Mesenchymal stem cell (in vitro differentiated cells and primary cell): Measurements from ENCODE around the gene LGR6.

Experiments used
- DNase-seq: peaks from one replicate; pipeline ENCODE4 v3.0.0-alpha.2; 2013
- H2AFZ ChIP-seq: one replicate; pipeline ENCODE4 v1.6.1; 2013; ENCODE audit warnings: low read depth, mild to moderate bottlenecking, control low read depth, inconsistent platforms, low read length, moderate library complexity
- H2AK5ac ChIP-seq: 2 replicates; pipeline ENCODE4 v1.6.1; 2013; ENCODE audit warnings: low read length, moderate library complexity, mild to moderate bottlenecking, inconsistent platforms; ENCODE audit not compliant: severe bottlenecking
- H2BK120ac ChIP-seq: one replicate; pipeline ENCODE4 v1.6.1; 2013; ENCODE audit warnings: low read depth, mild to moderate bottlenecking, inconsistent platforms, low read length, moderate library complexity
- H2BK12ac ChIP-seq, 2 experiments: one replicate each; pipeline ENCODE4 v1.6.1; 2013; ENCODE audit warnings: inconsistent platforms in 2 of 2, low read length in 2 of 2, mild to moderate bottlenecking in 2 of 2, moderate library complexity in 2 of 2, control low read depth in 1 of 2
- H2BK15ac ChIP-seq: one replicate; pipeline ENCODE4 v1.6.1; 2013; ENCODE audit warnings: mild to moderate bottlenecking, low read depth, inconsistent platforms; ENCODE audit not compliant: poor library complexity, severe bottlenecking
- H2BK5ac ChIP-seq: 2 replicates; pipeline ENCODE4 v1.6.1; 2013; ENCODE audit warnings: low read depth, mild to moderate bottlenecking, low read length, control low read depth, inconsistent platforms; ENCODE audit not compliant: poor library complexity, severe bottlenecking
- H3K14ac ChIP-seq, 2 experiments: one replicate each; pipeline ENCODE4 v1.6.1; 2013; ENCODE audit warnings: inconsistent platforms in 2 of 2, low read length in 2 of 2, control low read depth in 1 of 2, mild to moderate bottlenecking in 1 of 2, moderate library complexity in 1 of 2
- H3K18ac ChIP-seq, 2 experiments: one replicate each; pipeline ENCODE4 v1.6.1; 2013; ENCODE audit warnings: inconsistent platforms in 2 of 2, low read length in 2 of 2, control low read depth in 1 of 2, low read depth in 1 of 2, mild to moderate bottlenecking in 1 of 2
- H3K23ac ChIP-seq, 2 experiments: one replicate each; pipeline ENCODE4 v1.6.1; 2013; ENCODE audit warnings: inconsistent platforms in 2 of 2, low read length in 2 of 2, mild to moderate bottlenecking in 2 of 2, moderate library complexity in 2 of 2, control low read depth in 1 of 2
- H3K27ac ChIP-seq: 2 replicates; pipeline ENCODE4 v1.5.1; 2013; ENCODE audit warnings: mild to moderate bottlenecking, moderate library complexity, low read length, control low read depth, inconsistent platforms; ENCODE audit not compliant: poor library complexity, severe bottlenecking
- H3K27me3 ChIP-seq, 2 experiments: 2 replicates each; pipeline versions ENCODE4 v1.6.1 to v1.7.0; 2013; ENCODE audit warnings: low read length in 2 of 2, mild to moderate bottlenecking in 2 of 2, moderate library complexity in 2 of 2, control low read depth in 1 of 2, inconsistent platforms in 1 of 2; ENCODE audit not compliant: control insufficient read depth in 1 of 2, insufficient read depth in 1 of 2
- H3K36me3 ChIP-seq, 2 experiments: 2 replicates each; pipeline versions ENCODE4 v1.6.1 to v1.7.0; 2013; ENCODE audit warnings: low read length in 2 of 2, control low read depth in 1 of 2, inconsistent platforms in 1 of 2, low read depth in 1 of 2, mild to moderate bottlenecking in 1 of 2; ENCODE audit not compliant: insufficient read depth in 2 of 2, control insufficient read depth in 1 of 2
- H3K4ac ChIP-seq, 2 experiments: one replicate each; pipeline ENCODE4 v1.6.1; 2013; ENCODE audit warnings: inconsistent platforms in 2 of 2, low read length in 2 of 2, mild to moderate bottlenecking in 2 of 2, moderate library complexity in 2 of 2, control low read depth in 1 of 2, low read depth in 1 of 2
- H3K4me1 ChIP-seq: 2 replicates; pipeline ENCODE4 v1.6.1; 2013; ENCODE audit warnings: low read depth, low read length, control low read depth; ENCODE audit not compliant: control insufficient read depth, insufficient read depth
- H3K4me2 ChIP-seq: 2 replicates; pipeline ENCODE4 v1.6.1; 2013; ENCODE audit warnings: low read length, mild to moderate bottlenecking, inconsistent platforms; ENCODE audit not compliant: poor library complexity, severe bottlenecking
- H3K4me3 ChIP-seq, 2 experiments: 2 replicates each; pipeline versions ENCODE4 v1.5.1 to v1.7.0; 2013; ENCODE audit warnings: low read length in 2 of 2, mild to moderate bottlenecking in 2 of 2, control low read depth in 1 of 2, low read depth in 1 of 2; ENCODE audit not compliant: insufficient read depth in 1 of 2
- H3K79me1 ChIP-seq: replicated peaks from 2 replicates; pipeline ENCODE4 v1.6.1; 2013; ENCODE audit warnings: mild to moderate bottlenecking, control low read depth, low read length, inconsistent platforms; ENCODE audit not compliant: poor library complexity, severe bottlenecking
- H3K9ac ChIP-seq: 2 replicates; pipeline ENCODE4 v1.7.0; 2013; ENCODE audit warnings: mild to moderate bottlenecking, low read length, moderate library complexity
- H3K9me3 ChIP-seq: 2 replicates; pipeline ENCODE4 v1.7.0; 2013; ENCODE audit warnings: mild to moderate bottlenecking, low read length; ENCODE audit not compliant: control insufficient read depth
- H4K8ac ChIP-seq: one replicate; pipeline ENCODE4 v1.6.1; 2013; ENCODE audit warnings: inconsistent platforms, mild to moderate bottlenecking, low read length, moderate library complexity
- H4K91ac ChIP-seq: one replicate; pipeline ENCODE4 v1.6.1; 2013; ENCODE audit warnings: mild to moderate bottlenecking, low read length, inconsistent platforms
- WGBS: methylation state at CpG from one replicate; pipeline ENCODE4 v1.1.7; 2013; ENCODE audit warnings: mixed read lengths; 5-methylcytosine and 5-hydroxymethylcytosine counted together

The LGR6 gene

GRCh38 chr1:202235003-202235660 is 41.5 kb downstream of the LGR6 start:
- no peak overlapping the region for H2AFZ ChIP-seq
- no peak for DNase-seq
- no peaks in the 10 kb centered on the region for H3K36me3 ChIP-seq
- H3K27me3 ChIP-seq: peaks cover 0 to 54% of the 10 kb centered on the region in 2 experiments
- no peak overlapping the region for H3K4ac ChIP-seq
- WGBS: 83% methylated on average over 7 of the region's 7 CpGs
- H3K23ac ChIP-seq: peak overlapping the region in 1 of 2 experiments; percentile 24
- H2BK15ac ChIP-seq: peak overlapping the region; percentile 21
- peak overlapping the region; percentile 5 for H4K8ac ChIP-seq
- H2AK5ac ChIP-seq: peak overlapping the region; percentile 82
- H3K9ac ChIP-seq: no peak overlapping the region
- H3K14ac ChIP-seq: no peak overlapping the region
- peak overlapping the region; percentile 11 for H2BK5ac ChIP-seq
- no peaks in the 10 kb centered on the region for H3K9me3 ChIP-seq
- H2BK12ac ChIP-seq: peak overlapping the region; percentile 16 to 29
- H3K79me1 ChIP-seq: no peaks in the 10 kb centered on the region
- H2BK120ac ChIP-seq: no peak overlapping the region
- no peak overlapping the region for H4K91ac ChIP-seq
- H3K4me1 ChIP-seq: peaks cover 22% of the 10 kb centered on the region
- H3K27ac ChIP-seq: peak overlapping the region; percentile 83
- peak overlapping the region in 1 of 2 experiments; percentile 49 for H3K18ac ChIP-seq
- no peak overlapping the region for H3K4me3 ChIP-seq
- no peak overlapping the region for H3K4me2 ChIP-seq

GRCh38 chr1:202235856-202236837 is 42.5 kb downstream of the LGR6 start:
- Histone ChIP-seq H2BK12ac (peak overlapping the region in 1 of 2 experiments; percentile 78), H3K4me2 (peak overlapping the region; percentile 60), H3K9ac (no peak overlapping the region), H2BK15ac (no peak overlapping the region), H2BK5ac (peak overlapping the region; percentile 48), H3K79me1 (no peaks in the 10 kb centered on the region), H4K91ac (peak overlapping the region; percentile 43), H3K14ac (no peak overlapping the region), H3K23ac (no peak overlapping the region), H3K4me1 (peaks cover 23% of the 10 kb centered on the region), H2BK120ac (peak overlapping the region; percentile 13), H3K4me3 (peak overlapping the region in 1 of 2 experiments; percentile 43), H2AK5ac (peak overlapping the region; percentile 40), H2AFZ (peak overlapping the region; percentile 30), H4K8ac (peak overlapping the region; percentile 20), H3K27ac (peak overlapping the region; percentile 83), H3K27me3 (peaks cover 0 to 54% of the 10 kb centered on the region in 2 experiments), H3K18ac (peak overlapping the region; percentile 17 to 81), H3K36me3 (no peaks in the 10 kb centered on the region), H3K4ac (no peak overlapping the region), H3K9me3 (no peaks in the 10 kb centered on the region)
- peak; percentile 97 for DNase-seq
- WGBS: 16% methylated on average over 17 of the region's 19 CpGs

GRCh38 chr1:202237052-202237451 is 43.5 kb downstream of the LGR6 start:
- peak overlapping the region in 1 of 2 experiments; percentile 17 for H3K4ac ChIP-seq
- H3K9me3 ChIP-seq: no peaks in the 10 kb centered on the region
- H2BK15ac ChIP-seq: no peak overlapping the region
- H2AFZ ChIP-seq: no peak overlapping the region
- H3K79me1 ChIP-seq: no peaks in the 10 kb centered on the region
- no peak overlapping the region for H2BK120ac ChIP-seq
- WGBS: 14% methylated on average over 8 of the region's 8 CpGs
- no peak overlapping the region for H4K8ac ChIP-seq
- no peak overlapping the region for H4K91ac ChIP-seq
- peak overlapping the region; percentile 11 for H2AK5ac ChIP-seq
- H3K4me2 ChIP-seq: no peak overlapping the region
- no peak overlapping the region for H3K4me3 ChIP-seq
- H3K14ac ChIP-seq: no peak overlapping the region
- H3K23ac ChIP-seq: no peak overlapping the region
- peak overlapping the region in 1 of 2 experiments; percentile 75 for H2BK12ac ChIP-seq
- peak overlapping the region; percentile 17 for H3K27ac ChIP-seq
- peak; percentile 49 for DNase-seq
- H3K18ac ChIP-seq: peak overlapping the region in 1 of 2 experiments; percentile 38
- no peaks in the 10 kb centered on the region for H3K36me3 ChIP-seq
- H3K9ac ChIP-seq: no peak overlapping the region
- peak overlapping the region; percentile 11 for H2BK5ac ChIP-seq
- peaks cover 27% of the 10 kb centered on the region for H3K4me1 ChIP-seq
- H3K27me3 ChIP-seq: peaks cover 4 to 62% of the 10 kb centered on the region in 2 experiments

GRCh38 chr1:202238914-202239313 is 45.3 kb downstream of the LGR6 start:
- H3K4me3 ChIP-seq: no peak overlapping the region
- WGBS: 97% methylated on average over 22 of the region's 22 CpGs

More at GRCh38 chr1:202238914-202239313, 45.3 kb downstream of the LGR6 start:
- Histone ChIP-seq H3K9me3 (no peaks in the 10 kb centered on the region), H3K4me2 (no peak overlapping the region), H3K14ac (no peak overlapping the region), H2AK5ac (no peak overlapping the region), H3K36me3 (no peaks in the 10 kb centered on the region), H2BK120ac (no peak overlapping the region), H3K18ac (no peak overlapping the region), H3K4me1 (peaks cover 27% of the 10 kb centered on the region), H2AFZ (no peak overlapping the region), H2BK12ac (no peak overlapping the region), H3K79me1 (no peaks in the 10 kb centered on the region), H2BK5ac (no peak overlapping the region), H3K4ac (no peak overlapping the region), H3K27me3 (peaks cover 13 to 62% of the 10 kb centered on the region in 2 experiments), H3K23ac (no peak overlapping the region), H4K8ac (no peak overlapping the region), H3K27ac (no peak overlapping the region), H4K91ac (no peak overlapping the region), H3K9ac (no peak overlapping the region), H2BK15ac (no peak overlapping the region)
- DNase-seq: no peak
